Measurements from ENCODE around the gene ZNF335. TPM values are rescaled to one million over a fixed set of nuclear protein-coding genes. Genes with fewer than 3 reads are reported as not detected.
A peak's percentile ranks its signal among the peaks of the same experiment; 100 is the strongest.

ZNF335 gene
- total and polyA plus RNA-seq, 2 donors (not counting 1 experiment from before 2014, with no cell fraction given) = 4.8 to 10.2 TPM

DNA sequence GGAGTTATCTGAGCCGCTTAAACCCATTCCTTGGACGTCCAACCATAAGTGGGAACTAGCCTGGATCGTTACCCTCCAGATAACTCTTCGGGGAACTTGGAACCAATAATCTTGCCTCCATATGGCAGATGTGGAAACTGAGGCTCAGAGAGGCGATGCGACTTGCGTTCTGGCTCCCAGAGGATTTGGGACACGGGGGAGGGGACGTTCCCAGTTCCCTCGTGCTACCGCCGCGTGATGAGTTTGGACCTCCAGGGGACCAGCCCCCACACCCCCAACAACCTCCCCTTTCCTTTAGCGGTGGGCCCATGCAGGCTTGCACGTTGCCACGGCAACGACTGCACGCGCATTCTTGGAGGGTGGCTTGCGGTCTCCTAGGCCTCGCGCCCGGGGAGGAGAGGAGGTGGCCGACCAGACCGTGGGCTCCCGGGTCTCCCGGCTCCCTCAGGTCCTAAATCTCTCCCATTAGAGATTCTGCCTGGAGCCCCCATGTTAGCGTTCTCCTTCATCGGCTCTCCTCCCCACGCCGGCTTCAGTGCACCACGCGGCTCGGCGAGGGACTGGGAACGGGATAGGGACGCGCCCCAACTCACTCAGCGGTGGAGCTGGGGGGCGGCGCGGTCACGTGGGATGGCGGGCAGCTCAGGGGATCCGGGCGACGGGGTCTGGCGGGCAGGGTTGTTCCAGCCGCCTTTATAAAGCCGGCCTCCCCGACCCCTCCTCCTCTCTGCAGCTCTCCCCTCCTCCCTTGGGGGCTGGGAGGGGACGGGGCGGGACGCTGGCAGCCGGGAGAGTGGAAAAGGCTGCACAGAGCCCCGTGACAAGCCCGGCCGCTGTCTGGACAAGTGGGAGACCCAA, 60.3 kb downstream of the ZNF335 start, which contains the start of gene PLTP:
TSS of gene PLTP (minus strand) at position 670 of the 858 bp plus-strand sequence. CDS start 703 bp downstream, outside the sequence.
- DNase-seq (ENCODE audit: low read depth in 2 of 2) = peak; percentile 77 to 81
- peaks cover 14% of the 10 kb centered on the region for H3K4me1 ChIP-seq (ENCODE audit: control insufficient read depth, extremely low read depth, insufficient read depth, low read length)
- H3K4me2 ChIP-seq (ENCODE audit: extremely low read depth, insufficient read depth, low read length) = peak within 1 kb of the TSS; percentile 89
- peak within 1 kb of the TSS; percentile 76 for H3K27ac ChIP-seq (ENCODE audit: insufficient read depth, low read length)
- H3K36me3 ChIP-seq (ENCODE audit: control insufficient read depth, insufficient read depth, low read length) = no peaks in the 10 kb centered on the region
- H4K20me1 ChIP-seq (ENCODE audit: control insufficient read depth, extremely low read depth, insufficient read depth, low read length) = no peaks in the 10 kb centered on the region
- H3K4me3 ChIP-seq (replicated peaks in 1 of 4; ENCODE audit: control extremely low read depth in 1 of 4, insufficient read depth in 1 of 4, low read depth in 3 of 4, low read length in 4 of 4) = peak within 1 kb of the TSS; percentile 18 to 90 (median 53)
- TF ChIP-seq, protein P1, sequence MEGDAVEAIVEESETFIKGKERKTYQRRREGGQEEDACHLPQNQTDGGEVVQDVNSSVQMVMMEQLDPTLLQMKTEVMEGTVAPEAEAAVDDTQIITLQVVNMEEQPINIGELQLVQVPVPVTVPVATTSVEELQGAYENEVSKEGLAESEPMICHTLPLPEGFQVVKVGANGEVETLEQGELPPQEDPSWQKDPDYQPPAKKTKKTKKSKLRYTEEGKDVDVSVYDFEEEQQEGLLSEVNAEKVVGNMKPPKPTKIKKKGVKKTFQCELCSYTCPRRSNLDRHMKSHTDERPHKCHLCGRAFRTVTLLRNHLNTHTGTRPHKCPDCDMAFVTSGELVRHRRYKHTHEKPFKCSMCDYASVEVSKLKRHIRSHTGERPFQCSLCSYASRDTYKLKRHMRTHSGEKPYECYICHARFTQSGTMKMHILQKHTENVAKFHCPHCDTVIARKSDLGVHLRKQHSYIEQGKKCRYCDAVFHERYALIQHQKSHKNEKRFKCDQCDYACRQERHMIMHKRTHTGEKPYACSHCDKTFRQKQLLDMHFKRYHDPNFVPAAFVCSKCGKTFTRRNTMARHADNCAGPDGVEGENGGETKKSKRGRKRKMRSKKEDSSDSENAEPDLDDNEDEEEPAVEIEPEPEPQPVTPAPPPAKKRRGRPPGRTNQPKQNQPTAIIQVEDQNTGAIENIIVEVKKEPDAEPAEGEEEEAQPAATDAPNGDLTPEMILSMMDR (conservative IDR thresholded peaks at IDR 0.05 in 1 of 2, IDR thresholded peaks at IDR 0.05 in 1 of 2; ENCODE audit: low read depth in 1 of 2, low read length in 2 of 2) = no peak
- TF ChIP-seq EZH2 (IDR thresholded peaks at IDR 0.05; ENCODE audit: low read length, missing control alignments) = no peak
- no peaks in the 10 kb centered on the region for H3K9me3 ChIP-seq (ENCODE audit: control insufficient read depth, insufficient read depth, low read depth, low read length)
- H3K9ac ChIP-seq (ENCODE audit: insufficient read depth, low read length) = peak within 1 kb of the TSS; percentile 65
- H3K79me2 ChIP-seq (ENCODE audit: control insufficient read depth, insufficient read depth, low read length) = no peaks in the 10 kb centered on the region
- H3K27me3 ChIP-seq (ENCODE audit: control insufficient read depth, insufficient read depth, low read length) = no peaks in the 10 kb centered on the region
- H2AFZ ChIP-seq (ENCODE audit: low read length) = peak within 1 kb of the TSS; percentile 65

DNA sequence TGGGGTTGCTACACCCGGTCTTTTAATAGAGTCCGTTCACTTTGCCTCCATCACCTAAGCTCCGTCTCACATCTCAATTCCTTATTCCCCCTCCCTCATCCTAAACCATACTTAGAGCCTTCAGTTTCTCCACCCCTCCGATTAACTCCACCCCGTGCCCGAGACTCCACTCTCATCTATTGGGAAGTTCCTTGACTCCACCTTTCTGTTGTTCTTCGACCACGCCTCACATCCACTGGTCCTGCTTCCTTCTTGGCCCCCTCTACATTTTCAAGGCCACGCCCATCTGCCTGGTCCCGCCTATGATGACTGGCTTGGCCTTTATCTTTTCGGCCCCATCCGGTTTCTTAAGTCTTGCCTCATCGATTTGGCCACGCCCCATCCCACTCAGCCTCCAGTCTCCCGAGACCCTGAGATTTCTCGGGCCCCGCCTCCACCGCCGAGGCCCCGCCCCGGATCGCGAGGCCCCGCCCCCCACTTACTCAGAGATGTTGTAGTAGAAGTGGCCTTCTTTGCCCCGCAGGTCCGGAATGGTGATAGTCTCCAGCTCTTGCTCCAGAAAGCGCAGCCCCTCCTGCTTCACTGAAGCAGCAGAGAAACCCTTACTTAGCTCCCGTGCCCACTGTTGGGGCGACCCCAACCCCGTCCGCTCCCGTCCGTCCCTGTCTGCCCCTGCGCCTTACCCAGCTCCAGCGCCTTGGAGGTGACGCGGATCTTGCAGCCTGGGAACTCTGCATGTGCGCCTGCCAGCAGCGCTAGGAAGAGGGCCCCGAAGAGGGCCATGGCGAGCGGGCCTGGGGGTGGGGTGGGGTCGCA, 61.1 kb downstream of the ZNF335 start:
- peak overlapping the region; percentile 76 for H3K27ac ChIP-seq (ENCODE audit: insufficient read depth, low read length)
- H3K79me2 ChIP-seq (ENCODE audit: control insufficient read depth, insufficient read depth, low read length) = no peaks in the 10 kb centered on the region
- H3K4me3 ChIP-seq (replicated peaks in 1 of 4; ENCODE audit: control extremely low read depth in 1 of 4, insufficient read depth in 1 of 4, low read depth in 3 of 4, low read length in 4 of 4) = peak overlapping the region; percentile 18 to 90 (median 53)
- peak overlapping the region; percentile 65 for H3K9ac ChIP-seq (ENCODE audit: insufficient read depth, low read length)
- H3K4me1 ChIP-seq (ENCODE audit: control insufficient read depth, extremely low read depth, insufficient read depth, low read length) = peaks cover 17% of the 10 kb centered on the region
- no peaks in the 10 kb centered on the region for H3K27me3 ChIP-seq (ENCODE audit: control insufficient read depth, insufficient read depth, low read length)
- peak; percentile 100 for DNase-seq (ENCODE audit: low read depth in 2 of 2)
- H4K20me1 ChIP-seq (ENCODE audit: control insufficient read depth, extremely low read depth, insufficient read depth, low read length) = no peaks in the 10 kb centered on the region
- no peaks in the 10 kb centered on the region for H3K36me3 ChIP-seq (ENCODE audit: control insufficient read depth, insufficient read depth, low read length)
- H3K4me2 ChIP-seq (ENCODE audit: extremely low read depth, insufficient read depth, low read length) = peak overlapping the region; percentile 89
- TF ChIP-seq, protein P1 (conservative IDR thresholded peaks at IDR 0.05 in 1 of 2, IDR thresholded peaks at IDR 0.05 in 1 of 2; ENCODE audit: low read depth in 1 of 2, low read length in 2 of 2) = no peak
- no peak for TF ChIP-seq EZH2 (IDR thresholded peaks at IDR 0.05; ENCODE audit: low read length, missing control alignments)
- peak overlapping the region; percentile 55 for H2AFZ ChIP-seq (ENCODE audit: low read length)
- no peaks in the 10 kb centered on the region for H3K9me3 ChIP-seq (ENCODE audit: control insufficient read depth, insufficient read depth, low read depth, low read length)

All from fibroblast of lung (primary cell).